ENCODE results near the gene ZBTB49.

DNA sequence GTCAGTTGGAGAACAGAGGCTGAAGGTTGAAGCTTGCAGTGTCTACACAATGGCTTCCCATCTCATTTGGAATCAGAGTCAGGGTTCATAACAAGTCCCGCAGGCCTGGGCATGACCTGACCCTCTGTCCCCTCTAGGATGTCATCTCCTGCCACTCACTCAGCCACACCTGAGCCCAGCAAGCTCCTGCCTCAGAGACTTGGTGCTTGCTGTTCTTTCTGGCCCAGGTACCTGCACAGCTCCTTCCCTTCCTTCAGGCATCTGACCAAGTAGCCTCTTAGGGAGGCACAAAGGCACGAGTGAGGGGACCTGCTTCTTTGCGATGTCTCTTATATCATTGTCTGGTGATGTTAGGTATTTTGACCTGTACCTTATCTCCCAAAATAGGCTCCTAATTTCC, 9.0 kb downstream of the ZBTB49 start:
- TF ChIP-seq NFRKB (IDR thresholded peaks at IDR 0.05) (no peak), BHLHE40 (IDR thresholded peaks at IDR 0.05; ENCODE audit: borderline replicate concordance) (no peak), FOXK2 (IDR thresholded peaks at IDR 0.05) (no peak), FOXM1 (IDR thresholded peaks at IDR 0.05; ENCODE audit: borderline replicate concordance) (no peak), ARNT (IDR thresholded peaks at IDR 0.05) (no peak), L3MBTL2 (conservative IDR thresholded peaks at IDR 0.05) (no peak)
